ENCODE data around the gene PRRX2. TPM values are rescaled to one million over a fixed set of nuclear protein-coding genes. Genes with fewer than 3 reads are reported as not detected.
"Not testable (repeated sequence)": the region's sequence is repeated elsewhere in the genome, so short reads cannot be mapped to it uniquely, and the experiment has no call there.

Gene PRRX2
- total and polyA plus RNA-seq, 12 donors, result 0.21 to 3.0 (median 0.45) TPM

GRCh38 chr9:129655696-129656095 is 9.8 kb upstream of the PRRX2 start:
- Histone ChIP-seq H3K36me3 (no peaks in the 10 kb centered on the region), H3K27me3 (peaks cover 0 to 6% (median 0%) of the 10 kb centered on the region in 7 donors), H3K9me3 (no peaks in the 10 kb centered on the region), H3K4me1 (peaks cover 0 to 11% (median 0%) of the 10 kb centered on the region in 9 donors), H3K4me3 (no peak overlapping the region), H3K27ac (no peak overlapping the region)
- WGBS, 2 donors, result 74 to 90% methylated on average over 7 of the region's 7 CpGs
- intact Hi-C loops (cut with DNase I), result no loop called here
- DNase-seq (no peak), ATAC-seq (no peak)
- TF ChIP-seq, protein P1, sequence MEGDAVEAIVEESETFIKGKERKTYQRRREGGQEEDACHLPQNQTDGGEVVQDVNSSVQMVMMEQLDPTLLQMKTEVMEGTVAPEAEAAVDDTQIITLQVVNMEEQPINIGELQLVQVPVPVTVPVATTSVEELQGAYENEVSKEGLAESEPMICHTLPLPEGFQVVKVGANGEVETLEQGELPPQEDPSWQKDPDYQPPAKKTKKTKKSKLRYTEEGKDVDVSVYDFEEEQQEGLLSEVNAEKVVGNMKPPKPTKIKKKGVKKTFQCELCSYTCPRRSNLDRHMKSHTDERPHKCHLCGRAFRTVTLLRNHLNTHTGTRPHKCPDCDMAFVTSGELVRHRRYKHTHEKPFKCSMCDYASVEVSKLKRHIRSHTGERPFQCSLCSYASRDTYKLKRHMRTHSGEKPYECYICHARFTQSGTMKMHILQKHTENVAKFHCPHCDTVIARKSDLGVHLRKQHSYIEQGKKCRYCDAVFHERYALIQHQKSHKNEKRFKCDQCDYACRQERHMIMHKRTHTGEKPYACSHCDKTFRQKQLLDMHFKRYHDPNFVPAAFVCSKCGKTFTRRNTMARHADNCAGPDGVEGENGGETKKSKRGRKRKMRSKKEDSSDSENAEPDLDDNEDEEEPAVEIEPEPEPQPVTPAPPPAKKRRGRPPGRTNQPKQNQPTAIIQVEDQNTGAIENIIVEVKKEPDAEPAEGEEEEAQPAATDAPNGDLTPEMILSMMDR (IDR thresholded peaks at IDR 0.05), result no peak

DNA sequence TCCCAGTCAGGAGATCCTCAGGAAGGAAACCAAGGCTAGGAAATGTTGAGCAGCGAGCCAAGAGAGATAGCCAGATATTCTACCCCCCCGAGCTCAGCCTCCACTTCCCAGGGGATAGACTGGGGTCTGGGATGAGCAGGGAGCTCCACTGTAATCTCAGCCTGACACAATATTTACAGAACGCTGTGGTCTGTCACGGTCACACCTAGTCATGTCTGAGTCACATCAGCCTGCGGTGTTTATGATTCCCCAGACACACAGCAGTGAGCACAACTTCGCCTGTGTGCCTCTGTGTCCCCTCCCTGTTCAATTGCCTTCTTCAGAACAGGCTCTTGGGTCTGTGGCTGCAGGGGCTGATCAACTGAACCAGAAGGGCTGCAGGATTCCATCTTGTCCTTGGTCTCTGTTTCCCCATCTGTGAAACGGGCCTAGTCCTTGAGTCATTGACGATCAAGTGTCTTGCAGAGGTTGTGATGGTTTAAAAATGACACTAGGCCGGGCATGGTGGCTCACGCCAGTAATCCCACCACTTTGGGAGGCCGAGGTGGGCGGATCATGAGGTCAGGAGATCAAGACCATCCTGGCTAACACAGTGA is 8.6 kb upstream of the PRRX2 start:
- no peak overlapping the region for H3K27ac ChIP-seq
- no peaks in the 10 kb centered on the region for H3K9me3 ChIP-seq
- no peaks in the 10 kb centered on the region for H3K36me3 ChIP-seq
- H3K4me1 ChIP-seq, result peaks cover 0 to 11% (median 0%) of the 10 kb centered on the region in 9 donors
- 71 to 72% methylated on average over 12 of the region's 12 CpGs for WGBS, 2 donors
- DNase-seq (no peak), ATAC-seq (no peak)
- TF ChIP-seq, protein P1 (IDR thresholded peaks at IDR 0.05), result no peak
- no peak overlapping the region for H3K4me3 ChIP-seq
- H3K27me3 ChIP-seq, result peaks cover 0 to 6% (median 0%) of the 10 kb centered on the region in 7 donors
- intact Hi-C loops (cut with DNase I), result no loop called here

DNA sequence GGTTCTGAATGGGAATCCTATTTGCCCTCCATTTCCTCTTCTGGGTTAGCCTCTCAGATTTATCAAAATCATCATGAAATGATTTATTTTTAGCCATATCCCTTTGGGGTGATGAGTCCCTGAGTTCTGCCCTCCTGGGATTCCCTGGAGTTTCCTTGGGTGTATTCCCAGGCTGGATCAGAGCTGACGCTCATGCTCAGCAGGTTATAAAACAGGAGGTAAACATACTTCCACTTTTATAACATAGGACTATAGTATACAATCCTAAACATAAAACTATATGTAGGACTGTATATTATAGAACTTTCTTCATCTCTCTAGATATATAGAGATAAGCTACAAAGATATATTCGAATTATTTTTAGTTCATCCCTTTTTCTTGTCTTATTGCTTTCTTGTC is 4.4 kb upstream of the PRRX2 start:
- ATAC-seq, result no peak
- WGBS, 2 donors, result 82 to 83% methylated on average over 2 of the region's 2 CpGs
- H3K27me3 ChIP-seq, result peaks cover 0 to 28% (median 22%) of the 10 kb centered on the region in 7 donors

GRCh38 chr9:129662239-129662638 is 3.2 kb upstream of the PRRX2 start:
- H3K4me1 ChIP-seq, result peaks cover 0 to 17% (median 5%) of the 10 kb centered on the region in 9 donors
- H3K27me3 ChIP-seq, result peaks cover 5 to 40% (median 35%) of the 10 kb centered on the region in 7 donors
- H3K9me3 ChIP-seq; H3K4me3 ChIP-seq; H3K27ac ChIP-seq; H3K36me3 ChIP-seq; ATAC-seq; intact Hi-C loops (cut with DNase I); DNase-seq: not testable (repeated sequence)
- WGBS, 2 donors, result 62 to 77% methylated on average over 3 of the region's 3 CpGs

More for the DNA sequence above, 4.4 kb upstream of the PRRX2 start:
- no peaks in the 10 kb centered on the region for H3K9me3 ChIP-seq
- DNase-seq, result no peak
- H3K4me1 ChIP-seq, result peaks cover 0 to 10% (median 5%) of the 10 kb centered on the region in 9 donors
- H3K27ac ChIP-seq, result no peak overlapping the region
- no peaks in the 10 kb centered on the region for H3K36me3 ChIP-seq
- no peak overlapping the region for H3K4me3 ChIP-seq
- intact Hi-C loops (cut with DNase I), result no loop called here
- TF ChIP-seq, protein P1 (IDR thresholded peaks at IDR 0.05), result no peak

DNA sequence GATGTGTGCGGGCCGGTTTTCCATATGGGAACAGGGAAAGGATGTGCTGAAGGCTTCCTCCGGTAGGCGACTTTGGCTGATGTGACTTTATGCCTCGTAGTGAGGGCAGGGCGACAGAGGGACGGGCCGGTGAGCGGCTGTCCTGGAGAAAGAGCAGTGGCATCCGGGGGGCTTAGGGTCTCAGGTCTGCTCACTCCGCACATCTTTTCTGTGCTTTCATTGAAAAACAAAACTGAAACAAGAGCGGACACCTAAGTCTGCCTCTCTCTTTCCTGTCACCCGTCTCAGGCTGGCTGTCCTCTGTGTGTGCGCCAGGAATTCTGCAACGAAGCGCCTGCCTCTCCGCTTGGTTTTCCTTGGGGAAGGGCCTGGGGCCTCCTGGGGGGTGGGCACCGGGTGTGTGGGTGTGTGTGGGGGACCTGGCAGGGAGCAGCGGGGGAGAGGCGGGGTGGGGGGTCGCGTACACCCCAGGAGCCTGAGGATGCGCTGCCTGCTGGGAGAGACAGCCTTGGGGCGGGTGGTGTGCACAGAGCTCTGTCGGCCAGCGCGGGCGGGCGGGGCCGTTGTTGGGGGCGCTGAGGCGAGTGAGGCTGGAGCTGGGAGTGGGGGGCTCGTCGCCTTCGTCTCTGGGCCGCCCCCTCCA is 580 bp upstream of the PRRX2 start:
- ATAC-seq, result peak in 7 of 8 donors; percentile 23 to 66 (median 41)

More for the DNA sequence above, 580 bp upstream of the PRRX2 start:
- peaks cover 0 to 17% (median 5%) of the 10 kb centered on the region in 9 donors for H3K4me1 ChIP-seq
- no peak for DNase-seq
- H3K27ac ChIP-seq, result peak overlapping the region in 2 of 10 donors; percentile 22 to 31
- intact Hi-C loops (cut with DNase I), result no loop called here
- H3K36me3 ChIP-seq, result no peaks in the 10 kb centered on the region
- TF ChIP-seq, protein P1 (IDR thresholded peaks at IDR 0.05), result no peak
- peaks cover 5 to 61% (median 46%) of the 10 kb centered on the region in 7 donors for H3K27me3 ChIP-seq
- 5% methylated on average over 35 to 36 of the region's 36 CpGs for WGBS, 2 donors
- no peaks in the 10 kb centered on the region for H3K9me3 ChIP-seq
- H3K4me3 ChIP-seq, result peak overlapping the region; percentile 14 to 57 (median 46)
